Measurements from ENCODE around the gene ABL2.

GRCh38 chr1:179089827-179090482 is 139.5 kb downstream of the ABL2 start:
- TF ChIP-seq CEBPB (IDR thresholded peaks at IDR 0.05) = no peak
- TF ChIP-seq REST (IDR thresholded peaks at IDR 0.05; ENCODE audit: low read depth) = no peak
- TF ChIP-seq FOXM1 (IDR thresholded peaks at IDR 0.05; ENCODE audit: borderline replicate concordance, low read depth) = no peak
- no peak for TF ChIP-seq RAD21 (IDR thresholded peaks at IDR 0.05; ENCODE audit: low read depth)
